NB4 (cell line): ENCODE results near the gene CAP1.

Experiments used
- DNase-seq: peaks from one replicate; pipeline ENCODE4 v3.0.0; 2010; ENCODE audit warnings: low read depth
- H3K4me3 ChIP-seq: one replicate; pipeline ENCODE4 v1.5.1; 2011; ENCODE audit warnings: mild to moderate bottlenecking, low read depth, low read length, moderate library complexity
- CTCF ChIP-seq: IDR thresholded peaks from one replicate; pipeline ENCODE4 v1.5.1; 2012; ENCODE audit warnings: low read depth, low read length
- MAX ChIP-seq: IDR thresholded peaks from 2 replicates; pipeline ENCODE4 v1.6.1; 2011; ENCODE audit warnings: low read depth, low read length
- MYC ChIP-seq: IDR thresholded peaks from 2 replicates; pipeline ENCODE4 v1.6.1; 2011; ENCODE audit warnings: low read depth, low read length
- POLR2A ChIP-seq: IDR thresholded peaks from 2 replicates; pipeline ENCODE4 v1.6.1; 2011; ENCODE audit warnings: mild to moderate bottlenecking; ENCODE audit not compliant: insufficient read length; ENCODE audit errors: extremely low read depth

The CAP1 gene

GRCh38 chr1:40102896-40103295 is 62.4 kb downstream of the CAP1 start:
- no peak for DNase-seq
- H3K4me3 ChIP-seq = no peak overlapping the region
- no peak for TF ChIP-seq MAX
- no peak for TF ChIP-seq MYC
- TF ChIP-seq POLR2A = no peak
- no peak for TF ChIP-seq CTCF

DNA sequence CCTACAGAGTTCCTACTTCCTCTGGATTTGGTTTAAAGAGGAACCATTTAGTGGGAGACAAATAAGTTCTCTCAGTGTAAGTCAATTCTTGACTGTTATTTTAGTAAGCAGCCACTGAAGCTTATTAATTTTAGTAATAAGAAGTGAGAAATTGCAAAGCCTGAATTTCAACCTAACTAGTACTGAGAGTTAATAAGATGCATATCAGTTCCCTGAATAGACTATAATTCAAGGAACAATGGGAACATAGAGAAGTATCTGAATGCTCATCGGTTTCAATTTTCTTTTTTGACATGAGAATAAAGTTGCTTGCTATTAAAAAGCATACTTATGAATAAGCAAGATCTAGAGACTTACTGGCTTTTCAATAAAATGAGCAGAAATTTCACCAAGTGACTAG is 64.5 kb downstream of the CAP1 start:
- TF ChIP-seq MAX (no peak), MYC (no peak), CTCF (no peak), POLR2A (no peak)
- no peak overlapping the region for H3K4me3 ChIP-seq

DNA sequence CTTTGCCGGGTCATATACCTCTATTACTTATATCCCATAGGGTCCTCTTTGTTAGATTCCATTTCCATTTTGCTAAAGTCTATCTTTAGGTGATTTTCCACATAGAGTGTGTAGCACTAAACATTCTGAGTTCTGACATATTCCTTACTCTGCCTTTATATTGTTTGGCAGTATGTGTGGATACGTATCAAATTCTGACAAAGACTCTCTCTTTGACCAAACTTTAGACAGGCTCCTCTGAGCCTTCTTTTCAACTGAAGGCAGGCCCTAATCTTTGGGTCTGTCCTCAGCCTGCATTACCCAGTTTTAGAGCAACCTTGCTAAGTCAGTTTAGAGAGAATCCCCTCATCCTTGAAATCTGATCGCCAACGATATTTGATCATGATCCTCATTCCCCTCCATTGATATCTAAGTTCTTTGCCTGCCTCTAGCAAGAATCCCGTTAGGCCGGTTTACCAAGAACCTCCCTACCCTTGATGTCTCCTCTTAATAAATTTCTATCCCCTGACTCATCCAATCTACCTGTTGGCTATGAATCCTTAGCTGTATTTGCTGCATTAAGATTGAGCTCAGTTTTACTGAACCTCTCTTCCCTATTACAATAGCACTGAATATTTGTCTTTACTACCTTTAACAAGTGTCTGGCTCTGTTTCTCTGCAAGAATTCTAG is 66.9 kb downstream of the CAP1 start:
- H3K4me3 ChIP-seq = no peak overlapping the region
- no peak for DNase-seq
- TF ChIP-seq MYC (no peak), CTCF (no peak), MAX (no peak), POLR2A (no peak)

More for the DNA sequence above, 64.5 kb downstream of the CAP1 start:
- DNase-seq = no peak

GRCh38 chr1:40110389-40110788 is 69.9 kb downstream of the CAP1 start:
- no peak overlapping the region for H3K4me3 ChIP-seq
- DNase-seq = no peak
- TF ChIP-seq CTCF (no peak), POLR2A (no peak), MAX (no peak), MYC (no peak)

- no peak for TF ChIP-seq CTCF
- no peak for TF ChIP-seq POLR2A
- no peak for TF ChIP-seq MAX
- TF ChIP-seq MYC = no peak
- DNase-seq = no peak
- H3K4me3 ChIP-seq = no peak overlapping the region
Observed at GRCh38 chr1:40114400-40114799, 73.9 kb downstream of the CAP1 start.

DNA sequence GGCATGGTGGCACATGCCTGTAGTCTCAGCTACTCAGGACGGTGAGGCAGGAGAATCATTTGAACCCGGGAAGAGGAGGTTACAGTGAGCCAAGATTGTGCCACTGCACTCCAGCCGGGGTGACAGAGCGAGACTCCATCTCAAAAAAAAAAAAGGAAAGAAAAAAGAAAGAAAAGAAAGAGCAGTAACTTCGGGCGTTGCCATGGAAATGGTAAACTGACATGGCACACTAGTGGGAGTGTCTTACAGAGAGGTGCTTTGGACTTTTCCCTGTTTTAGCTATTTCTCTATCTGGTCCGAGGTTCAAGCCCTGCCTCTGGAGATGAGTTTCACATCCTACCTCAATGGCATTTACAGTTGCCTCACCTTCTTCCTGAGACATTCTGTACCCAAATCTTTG is 79.6 kb downstream of the CAP1 start:
- TF ChIP-seq MYC (no peak), POLR2A (no peak), CTCF (no peak), MAX (no peak)
- no peak for DNase-seq
- H3K4me3 ChIP-seq = no peak overlapping the region
